GM12801 (cell line): ENCODE results near the gene LANCL1.

Source experiments
- CTCF ChIP-seq: IDR thresholded peaks from one replicate; pipeline ENCODE4 v1.5.1; 2011; ENCODE audit warnings: control low read depth; ENCODE audit not compliant: insufficient read length; ENCODE audit errors: extremely low read depth

Gene LANCL1

DNA sequence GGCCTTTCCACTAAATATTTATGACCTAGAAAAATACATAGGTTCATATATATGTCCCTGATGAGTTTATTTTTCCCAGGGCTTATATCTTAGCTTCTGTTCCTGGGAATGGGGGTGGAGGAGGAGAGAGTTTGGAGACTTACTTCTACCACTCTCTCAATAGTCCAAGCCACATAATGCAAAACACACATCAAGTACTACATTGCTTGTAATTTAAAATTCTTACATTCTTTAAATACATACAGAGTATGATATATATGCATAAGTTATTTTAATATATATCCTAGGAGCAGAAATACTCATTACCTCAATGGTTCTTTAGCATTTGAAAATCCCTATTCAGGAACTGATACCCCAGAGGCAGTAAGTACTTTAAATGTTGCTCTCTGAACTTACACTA is 88.4 kb downstream of the LANCL1 start:
- TF ChIP-seq CTCF, result no peak

DNA sequence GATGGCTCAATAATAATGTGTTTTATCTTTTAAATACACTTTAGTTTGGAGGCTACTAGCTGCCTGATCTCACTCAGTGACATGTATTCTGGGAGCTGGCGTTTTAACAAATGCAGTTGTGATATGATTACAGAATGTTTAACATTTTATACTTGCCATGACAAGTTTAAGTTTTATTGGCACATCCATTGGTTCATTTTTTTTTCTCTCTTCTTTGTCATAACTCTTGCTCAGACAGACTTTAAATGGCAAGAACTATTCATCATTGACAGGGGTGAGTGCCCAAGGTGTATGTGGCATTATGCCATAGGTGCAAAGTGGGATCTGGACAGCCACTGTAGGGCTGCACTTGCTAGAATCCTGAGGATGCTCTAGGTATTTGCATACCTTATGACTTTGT is 89.5 kb downstream of the LANCL1 start:
- TF ChIP-seq CTCF, result no peak
